K562 (cell line): ENCODE data around the gene CDCP1. TPM values are rescaled to one million over a fixed set of nuclear protein-coding genes. Genes with fewer than 3 reads are reported as not detected.

Experiments
- ATAC-seq: fragments of 200-7000 bp; cut with Tn5 transposase; 3 replicates; pipeline ENCODE4 v1.9.1; 2020; ENCODE audit warnings: moderate library complexity
- BruUV-seq: library from RNA; stranded (reverse); fragments of 400-500 nt; replicated peaks from 2 replicates; lab custom pipeline; 2021; lab: Mats Ljungman, UMichigan
- CTCF ChIA-PET: fragments of 300-600 bp; formaldehyde crosslinking; extraction: SDS; loops from one replicate; lab custom pipeline; 2021; ENCODE audit warnings: low intra/inter-chr PET ratio; lab: Yijun Ruan, JAX
- POLR2A ChIA-PET: fragments of 300-600, 350-650 bp; sonication (Branson Sonifier 250); formaldehyde crosslinking; extraction: SDS; loops from one replicate; lab custom pipeline; 2021; ENCODE audit warnings: antibody characterized with exemption, inconsistent platforms; lab: Yijun Ruan, JAX
- DNase-seq, 4 experiments: peaks; one replicate each; pipeline versions ENCODE4 v3.0.0 to v3.0.0-alpha.2; 2011 to 2018; ENCODE audit warnings: low spot score in 3 of 4, mixed read lengths in 3 of 4; ENCODE audit errors: extremely low read depth in 1 of 4
- FAIRE-seq: peaks from 2 replicates; lab custom pipeline; 2011; peaks lifted over from hg19 to GRCh38; lab: Jason Lieb, UNC
- H2AFZ ChIP-seq: 2 replicates; pipeline ENCODE4 v1.6.0; 2011; ENCODE audit warnings: low read depth, low read length, control low read depth, inconsistent platforms
- H3K27ac ChIP-seq: fragments of 200-600 bp; 3 replicates; pipeline ENCODE4 v1.8.0; 2011; ENCODE audit warnings: low read depth, mild to moderate bottlenecking, control low read depth, inconsistent platforms, low read length, moderate library complexity, mixed read lengths; ENCODE audit errors: extremely low read depth
- H3K27me3 ChIP-seq, 2 experiments: fragments of 300-600 bp in 1 of 2; 2 replicates in 1 of 2; 3 replicates in 1 of 2; pipeline versions ENCODE4 v1.6.0 to v1.8.0; 2011; ENCODE audit warnings: inconsistent platforms in 2 of 2, low read length in 2 of 2, mild to moderate bottlenecking in 1 of 2, mixed read lengths in 1 of 2, moderate library complexity in 1 of 2; ENCODE audit not compliant: control insufficient read depth in 2 of 2, insufficient read depth in 2 of 2
- H3K36me3 ChIP-seq: fragments of 300-600 bp; 3 replicates; pipeline ENCODE4 v1.8.0; 2011; ENCODE audit warnings: mild to moderate bottlenecking, low read length, inconsistent platforms; ENCODE audit not compliant: control insufficient read depth, insufficient read depth
- H3K4me1 ChIP-seq, 2 experiments: fragments of 200-600 bp in 1 of 2; replicated peaks in 1 of 2; 2 replicates in 1 of 2; 3 replicates in 1 of 2; pipeline versions ENCODE4 v1.5.1 to v1.8.0; 2011; ENCODE audit warnings: inconsistent platforms in 2 of 2, low read length in 2 of 2, mild to moderate bottlenecking in 1 of 2, mixed read lengths in 1 of 2, moderate library complexity in 1 of 2; ENCODE audit not compliant: control insufficient read depth in 2 of 2, insufficient read depth in 2 of 2
- H3K4me2 ChIP-seq: 2 replicates; pipeline ENCODE4 v1.6.1; 2011; ENCODE audit warnings: low read length, control low read depth, inconsistent platforms, mixed read lengths; ENCODE audit not compliant: insufficient read depth
- H3K4me3 ChIP-seq: fragments of 200-600 bp; sonication (generic), shearing (Covaris generic); 2 replicates; pipeline ENCODE4 v1.5.1; 2016; ENCODE audit warnings: control low read depth, inconsistent platforms
- H3K79me2 ChIP-seq: fragments of 200-600 bp; 3 replicates; pipeline ENCODE4 v1.8.0; 2011; ENCODE audit warnings: low read length, inconsistent platforms; ENCODE audit not compliant: control insufficient read depth, insufficient read depth
- H3K9ac ChIP-seq, 2 experiments: 2 replicates each; pipeline versions ENCODE4 v1.6.0 to v1.6.1; 2011; ENCODE audit warnings: low read depth in 2 of 2, low read length in 2 of 2, control low read depth in 1 of 2, inconsistent platforms in 1 of 2, mild to moderate bottlenecking in 1 of 2, mixed read lengths in 1 of 2; ENCODE audit not compliant: insufficient read depth in 1 of 2
- H3K9me1 ChIP-seq: one replicate; pipeline ENCODE4 v1.6.0; 2011; ENCODE audit warnings: inconsistent platforms, mild to moderate bottlenecking, low read length, moderate library complexity; ENCODE audit not compliant: control insufficient read depth, insufficient read depth
- H3K9me3 ChIP-seq: replicated peaks from 2 replicates; pipeline ENCODE4 v1.5.1; 2011; ENCODE audit warnings: low read depth, low read length, inconsistent platforms; ENCODE audit not compliant: control insufficient read depth, insufficient read depth
- H4K20me1 ChIP-seq: replicated peaks from 2 replicates; pipeline ENCODE4 v1.6.1; 2011; ENCODE audit warnings: low read length, inconsistent platforms, mixed read lengths; ENCODE audit not compliant: control insufficient read depth, insufficient read depth
- BHLHE40 ChIP-seq: IDR thresholded peaks from 2 replicates; pipeline ENCODE4 v1.6.1; 2011; ENCODE audit warnings: low read length, improper control_type of control experiment
- DMBX1 ChIP-seq: fragments of 250-450 bp; sonication (Bioruptor Pico); IDR thresholded peaks from 2 replicates; pipeline ENCODE4 v1.8.0; 2022; ENCODE audit warnings: inconsistent platforms, mild to moderate bottlenecking, moderate library complexity, borderline replicate concordance
- ELF2 ChIP-seq: fragments of 250-450 bp; sonication (Bioruptor Pico); IDR thresholded peaks from 2 replicates; pipeline ENCODE4 v1.5.0; 2021; ENCODE audit warnings: mild to moderate bottlenecking
- GATAD2A ChIP-seq: fragments of 450-650 bp; IDR thresholded peaks from 2 replicates; pipeline ENCODE4 v1.6.1; 2017
- MAFG ChIP-seq: fragments of 450-650 bp; conservative IDR thresholded peaks from 2 replicates; pipeline ENCODE4 v1.6.1; 2016; ENCODE audit warnings: missing genetic modification characterization, missing compliant biosample characterization
- MCM3 ChIP-seq: fragments of 450-650 bp; IDR thresholded peaks from 2 replicates; pipeline ENCODE4 v1.6.1; 2016
- MEIS2 ChIP-seq: fragments of 450-650 bp; IDR thresholded peaks from 2 replicates; pipeline ENCODE4 v1.6.1; 2014; ENCODE audit warnings: mild to moderate bottlenecking; ENCODE audit not compliant: partially characterized antibody
- NRF1 ChIP-seq, 2 experiments: fragments of 450-650 bp; IDR thresholded peaks in 1 of 2; conservative IDR thresholded peaks in 1 of 2; 2 replicates each; pipeline ENCODE4 v1.6.1; 2014; ENCODE audit warnings: mild to moderate bottlenecking in 2 of 2
- POLR2AphosphoS2 ChIP-seq: IDR thresholded peaks from 2 replicates; pipeline ENCODE4 v1.6.1; 2012; ENCODE audit warnings: low read length, improper control_type of control experiment
- RAD21 ChIP-seq, 2 experiments: fragments of 250-450 bp in 1 of 2; fragments of 450-650 bp in 1 of 2; sonication (Bioruptor Pico) in 1 of 2; formaldehyde crosslinking in 1 of 2; IDR thresholded peaks in 1 of 2; conservative IDR thresholded peaks in 1 of 2; 2 replicates each; pipeline versions ENCODE4 v1.4.0 to v1.8.0; 2020 to 2022; ENCODE audit warnings: mild to moderate bottlenecking in 2 of 2, moderate library complexity in 1 of 2
- TCF3 ChIP-seq: sonication (generic); formaldehyde crosslinking; IDR thresholded peaks from 2 replicates; pipeline ENCODE4 v1.4.0; 2020; ENCODE audit warnings: mild to moderate bottlenecking, missing genetic modification reagents
- TEAD2 ChIP-seq: fragments of 450-650 bp; IDR thresholded peaks from 2 replicates; pipeline ENCODE4 v1.6.1; 2016; ENCODE audit warnings: missing genetic modification characterization, control low read depth, missing compliant biosample characterization
- XRCC4 ChIP-seq: IDR thresholded peaks from one replicate; pipeline ENCODE4 v1.6.1; 2011; ENCODE audit not compliant: insufficient read depth, insufficient read length; ENCODE audit errors: extremely low read depth
- ZFPM2 ChIP-seq: fragments of 250-450 bp; sonication (Bioruptor Pico); IDR thresholded peaks from 2 replicates; pipeline ENCODE4 v1.5.1; 2022; ENCODE audit warnings: mild to moderate bottlenecking
- ZNF311 ChIP-seq: fragments of 250-450 bp; sonication (Bioruptor Pico); IDR thresholded peaks from 2 replicates; pipeline ENCODE4 v1.4.0; 2020; ENCODE audit warnings: mild to moderate bottlenecking, moderate library complexity
- ZNF324 ChIP-seq: fragments of 250-450 bp; sonication (Bioruptor Pico); IDR thresholded peaks from 2 replicates; pipeline ENCODE4 v1.4.0; 2020; ENCODE audit warnings: mild to moderate bottlenecking
- ZNF347 ChIP-seq: fragments of 450-650 bp; formaldehyde crosslinking; IDR thresholded peaks from 2 replicates; pipeline ENCODE4 v1.4.0; 2020; ENCODE audit warnings: low read depth, mild to moderate bottlenecking, moderate library complexity
- ZNF445 ChIP-seq: fragments of 250-450 bp; sonication (Bioruptor Pico); IDR thresholded peaks from 2 replicates; pipeline ENCODE4 v1.4.0; 2020; ENCODE audit warnings: low read depth, mild to moderate bottlenecking, moderate library complexity
- WGBS: fragments of 100-300 bp; shearing (Covaris generic); methylation state at CpG from one replicate; pipeline ENCODE4 v1.1.6; 2016; ENCODE audit warnings: low coverage, mixed read lengths; ENCODE audit not compliant: insufficient coverage; ENCODE audit errors: missing lambda C conversion rate; 5-methylcytosine and 5-hydroxymethylcytosine counted together
- in situ Hi-C: fragments of 300-500 bp; cut with MboI; formaldehyde crosslinking; loops from 4 replicates; pipeline ENCODE4 v1.15.0; 2018; ENCODE audit warnings: inconsistent platforms, mixed read lengths
- intact Hi-C: fragments of 100-400 bp; cut with micrococcal nuclease; formaldehyde crosslinking; loops from 2 replicates; pipeline ENCODE4 v1.14.2; 2022
- polyA plus RNA-seq, 8 experiments: library from polyadenylated mRNA; depleted of rRNA in 4 of 8; stranded (reverse) in 5 of 8; unstranded in 3 of 8; fragments of >200 nt; fragmentation: Nextera tagmentation in 2 of 8; fragmentation: Illumina TruSeq in 1 of 8; extraction: Ambion mirVana in 2 of 8; extraction: Trizol in 1 of 8; gene quantifications; 2 replicates each; pipeline versions ENCODE4 v1.2.1 to v1.2.3, GENCODE V29; 2011 to 2014; ENCODE audit warnings: inconsistent platforms in 1 of 8, missing spikeins in 1 of 8
- total RNA-seq, 7 experiments: library from RNA; depleted of rRNA in 6 of 7; stranded (reverse); fragments of >200 nt in 6 of 7; fragmentation: Illumina TruSeq in 2 of 7; extraction: Trizol in 2 of 7; gene quantifications; 2 replicates each; pipeline versions ENCODE4 v1.2.1 to v1.2.3, GENCODE V29; 2011 to 2021; ENCODE audit warnings: low replicate concordance in 1 of 7
- TF ChIP-seq, protein P1 (sequence below): fragments of 250-450 bp; sonication (Bioruptor Pico); IDR thresholded peaks from 2 replicates; pipeline ENCODE4 v1.8.0; 2022; ENCODE audit warnings: inconsistent platforms
- TF ChIP-seq, protein P2 (sequence below): sonication (generic); formaldehyde crosslinking; IDR thresholded peaks from 2 replicates; pipeline ENCODE4 v1.9.0; 2022; ENCODE audit warnings: mild to moderate bottlenecking, missing genetic modification reagents
- TF ChIP-seq, protein P3 (sequence below), 3 experiments: fragments of 200-800 bp in 1 of 3; sonication (Bioruptor generic) in 1 of 3; sonication (generic) in 1 of 3; formaldehyde crosslinking in 1 of 3; IDR thresholded peaks; 2 replicates each; pipeline versions ENCODE4 v1.6.1 to v1.8.0; 2016 to 2022; ENCODE audit warnings: mild to moderate bottlenecking in 2 of 3, missing compliant biosample characterization in 2 of 3, missing genetic modification characterization in 2 of 3, missing genetic modification reagents in 1 of 3

Gene CDCP1
- total and polyA plus RNA-seq, 9 of the 15 experiments (the other 6 are each of a cell fraction or from before 2014, with no cell fraction given) = 3.9 to 16.4 (median 5.2) TPM

DNA sequence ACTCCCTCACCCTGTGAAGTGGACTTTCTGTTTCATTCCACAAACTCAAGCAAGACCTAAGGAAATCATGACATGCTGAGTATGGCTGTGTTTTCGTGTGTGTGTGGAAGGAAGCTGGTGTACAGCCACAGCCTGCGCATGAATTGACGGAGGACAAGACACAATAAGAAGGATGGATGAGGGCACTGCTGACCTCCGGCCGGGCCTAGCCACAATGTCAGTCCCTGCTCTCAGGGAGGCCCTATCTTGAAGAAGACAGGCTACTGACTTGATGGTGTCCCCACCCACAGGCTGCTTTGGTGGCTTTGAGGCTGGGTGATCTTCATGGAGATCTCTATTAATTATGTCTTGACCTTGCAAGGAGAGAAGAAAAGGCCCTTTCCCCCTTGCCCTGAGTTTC lies 39.3 kb upstream of the CDCP1 start:
- WGBS = 36% methylated on average over 5 of the region's 5 CpGs
- ATAC-seq (peak; percentile 47), DNase-seq (peak; percentile 50 to 64 (median 57)), FAIRE-seq (no peak)
- no peaks in the 10 kb centered on the region for H3K9me3 ChIP-seq
- H3K9ac ChIP-seq = peak overlapping the region in 1 of 2 experiments; percentile 59; a peak in 1 of 4 replicates
- H2AFZ ChIP-seq = peak overlapping the region; percentile 53
- BruUV-seq = no TSS peak
- CTCF ChIA-PET = no interaction called here
- H3K27ac ChIP-seq = no peak overlapping the region
- in situ Hi-C loops (no loop called here), intact Hi-C loops (no loop called here)
- no peaks in the 10 kb centered on the region for H3K79me2 ChIP-seq
- H3K9me1 ChIP-seq = peaks cover 6% of the 10 kb centered on the region
- TF ChIP-seq XRCC4 (no peak), POLR2AphosphoS2 (no peak), ZNF347 (CRISPR knock-in tag) (no peak), RAD21 (CRISPR knock-in tag; conservative IDR thresholded peaks at IDR 0.05 in 1 of 2, IDR thresholded peaks at IDR 0.05 in 1 of 2) (0 out of 4 replicates have a peak, but pooled peaks of 1 of the 2 experiments have one; percentile 10), BHLHE40 (no peak), DMBX1 (CRISPR knock-in tag) (no peak), ELF2 (CRISPR knock-in tag) (no peak), ZFPM2 (no peak), NRF1 (conservative IDR thresholded peaks at IDR 0.05 in 1 of 2, IDR thresholded peaks at IDR 0.05 in 1 of 2) (0 out of 4 replicates have a peak, but pooled peaks of 1 of the 2 experiments have one; percentile 16), TEAD2 (tag) (no peak), ZNF445 (no peak), ZNF324 (no peak), MCM3 (no peak), TCF3 (CRISPR knock-in tag) (peak; percentile 28; the same call in 1 of the 2 replicates), MAFG (tag) (no peak), ZNF311 (no peak), MEIS2 (peak; percentile 10), GATAD2A (no peak)
- TF ChIP-seq, protein P1, sequence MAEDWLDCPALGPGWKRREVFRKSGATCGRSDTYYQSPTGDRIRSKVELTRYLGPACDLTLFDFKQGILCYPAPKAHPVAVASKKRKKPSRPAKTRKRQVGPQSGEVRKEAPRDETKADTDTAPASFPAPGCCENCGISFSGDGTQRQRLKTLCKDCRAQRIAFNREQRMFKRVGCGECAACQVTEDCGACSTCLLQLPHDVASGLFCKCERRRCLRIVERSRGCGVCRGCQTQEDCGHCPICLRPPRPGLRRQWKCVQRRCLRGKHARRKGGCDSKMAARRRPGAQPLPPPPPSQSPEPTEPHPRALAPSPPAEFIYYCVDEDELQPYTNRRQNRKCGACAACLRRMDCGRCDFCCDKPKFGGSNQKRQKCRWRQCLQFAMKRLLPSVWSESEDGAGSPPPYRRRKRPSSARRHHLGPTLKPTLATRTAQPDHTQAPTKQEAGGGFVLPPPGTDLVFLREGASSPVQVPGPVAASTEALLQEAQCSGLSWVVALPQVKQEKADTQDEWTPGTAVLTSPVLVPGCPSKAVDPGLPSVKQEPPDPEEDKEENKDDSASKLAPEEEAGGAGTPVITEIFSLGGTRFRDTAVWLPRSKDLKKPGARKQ (CRISPR knock-in tag) = no peak
- TF ChIP-seq, protein P2, sequence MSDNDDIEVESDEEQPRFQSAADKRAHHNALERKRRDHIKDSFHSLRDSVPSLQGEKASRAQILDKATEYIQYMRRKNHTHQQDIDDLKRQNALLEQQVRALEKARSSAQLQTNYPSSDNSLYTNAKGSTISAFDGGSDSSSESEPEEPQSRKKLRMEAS = 0 out of 2 replicates have a peak, but pooled peaks have one; percentile 26
- TF ChIP-seq, protein P3, sequence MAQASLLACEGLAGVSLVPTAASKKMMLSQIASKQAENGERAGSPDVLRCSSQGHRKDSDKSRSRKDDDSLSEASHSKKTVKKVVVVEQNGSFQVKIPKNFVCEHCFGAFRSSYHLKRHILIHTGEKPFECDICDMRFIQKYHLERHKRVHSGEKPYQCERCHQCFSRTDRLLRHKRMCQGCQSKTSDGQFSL (CRISPR knock-in tag; IDR thresholded peaks at IDR 0.05) = no peak
- TF ChIP-seq, protein P3 (tag; IDR thresholded peaks at IDR 0.05) = no peak
- no peaks in the 10 kb centered on the region for H3K27me3 ChIP-seq
- H4K20me1 ChIP-seq = no peaks in the 10 kb centered on the region
- H3K4me2 ChIP-seq = peak overlapping the region; percentile 16; the same call in 1 of the 2 replicates
- POLR2A ChIA-PET = interaction anchor here (0.5 kb wide), 1 partner anchor 21 kb away, joined by 3 read pairs; no protein-coding TSS in a partner anchor
- no peaks in the 10 kb centered on the region for H3K36me3 ChIP-seq
- H3K4me1 ChIP-seq = peaks cover 21 to 39% of the 10 kb centered on the region in 2 experiments
- no peak overlapping the region for H3K4me3 ChIP-seq
